PC-3 (cell line): ENCODE measurements around the gene FHAD1. TPM values are rescaled to one million over a fixed set of nuclear protein-coding genes. Genes with fewer than 3 reads are reported as not detected.
"Not testable (repeated sequence)": the region's sequence is repeated elsewhere in the genome, so short reads cannot be mapped to it uniquely, and the experiment has no call there.

Experiments
- ATAC-seq: fragments of 200-7000 bp; cut with Tn5 transposase; 2 replicates; pipeline ENCODE4 v1.9.1; 2020; ENCODE audit warnings: mild to moderate bottlenecking, moderate library complexity
- BruUV-seq: library from RNA; stranded (reverse); fragments of 400-500 nt; replicated peaks from 2 replicates; lab custom pipeline; 2021; lab: Mats Ljungman, UMichigan
- CTCF ChIA-PET: fragments of 300-600 bp; sonication (Branson Sonifier 250); formaldehyde crosslinking; loops from one replicate; lab custom pipeline; 2022; ENCODE audit warnings: antibody characterized with exemption; lab: Charles Lee
- POLR2A ChIA-PET: fragments of 300-600 bp; sonication (Branson Sonifier 250); formaldehyde crosslinking; loops from one replicate; lab custom pipeline; 2022; ENCODE audit warnings: antibody characterized with exemption; ENCODE audit not compliant: unreplicated experiment; lab: Charles Lee
- DNase-seq: peaks from one replicate; pipeline ENCODE4 v3.0.0-alpha.2; 2015
- H2AFZ ChIP-seq: fragments of 300-600 bp; sonication (generic); 2 replicates; pipeline ENCODE4 v1.6.0; 2016; ENCODE audit warnings: antibody characterized with exemption, low read length
- H3F3A ChIP-seq: fragments of 300-600 bp; sonication (generic); one replicate; pipeline ENCODE4 v1.6.0; 2017; ENCODE audit warnings: antibody characterized with exemption, low read length, control low read depth, mild to moderate bottlenecking; ENCODE audit not compliant: unreplicated experiment
- H3K27ac ChIP-seq: fragments of 300-600 bp; sonication (generic); 2 replicates; pipeline ENCODE4 v1.5.1; 2016; ENCODE audit warnings: mild to moderate bottlenecking, low read length
- H3K27me3 ChIP-seq: fragments of 300-600 bp; sonication (generic); 2 replicates; pipeline ENCODE4 v1.6.1; 2016; ENCODE audit warnings: low read length, mixed read lengths
- H3K36me3 ChIP-seq: fragments of 300-600 bp; sonication (generic); 2 replicates; pipeline ENCODE4 v1.6.1; 2016; ENCODE audit warnings: low read depth, mixed run types, low read length, mixed read lengths
- H3K4me1 ChIP-seq: fragments of 300-600 bp; sonication (generic); 2 replicates; pipeline ENCODE4 v1.5.1; 2016; ENCODE audit warnings: low read length; ENCODE audit not compliant: insufficient read depth
- H3K4me2 ChIP-seq: fragments of 300-600 bp; sonication (generic); 2 replicates; pipeline ENCODE4 v1.6.0; 2016; ENCODE audit warnings: low read length
- H3K4me3 ChIP-seq: fragments of 300-600 bp; sonication (generic); 2 replicates; pipeline ENCODE4 v1.5.1; 2016; ENCODE audit warnings: mild to moderate bottlenecking, low read length, mixed read lengths
- H3K79me2 ChIP-seq: fragments of 300-600 bp; sonication (generic); 2 replicates; pipeline ENCODE4 v1.6.1; 2017; ENCODE audit warnings: low read length, mixed read lengths
- H3K9ac ChIP-seq: fragments of 300-600 bp; sonication (generic); 2 replicates; pipeline ENCODE4 v1.6.0; 2016; ENCODE audit warnings: mild to moderate bottlenecking, low read length
- H3K9me2 ChIP-seq: fragments of 300-600 bp; sonication (generic); replicated peaks from 2 replicates; pipeline ENCODE4 v1.6.1; 2016; ENCODE audit warnings: mixed run types, low read length, mixed read lengths
- H3K9me3 ChIP-seq: fragments of 300-600 bp; sonication (generic); 2 replicates; pipeline ENCODE4 v1.6.1; 2016; ENCODE audit warnings: low read length, mixed read lengths
- H4K20me1 ChIP-seq: fragments of 300-600 bp; sonication (generic); 2 replicates; pipeline ENCODE4 v1.6.1; 2016; ENCODE audit warnings: low read length, mixed read lengths
- CTCF ChIP-seq: fragments of 300-600 bp; sonication (generic); conservative IDR thresholded peaks from 2 replicates; pipeline ENCODE4 v1.5.1; 2017; ENCODE audit warnings: antibody characterized with exemption, low read depth, mild to moderate bottlenecking, low read length
- EZH2 ChIP-seq: fragments of 300-600 bp; sonication (generic); IDR thresholded peaks from one replicate; pipeline ENCODE4 v1.6.1; 2017; ENCODE audit warnings: antibody characterized with exemption, mild to moderate bottlenecking, low read length; ENCODE audit not compliant: unreplicated experiment
- EZH2phosphoT487 ChIP-seq: fragments of 300-600 bp; sonication (generic); IDR thresholded peaks from 2 replicates; pipeline ENCODE4 v1.6.1; 2018; ENCODE audit warnings: mild to moderate bottlenecking, antibody characterized with exemption, low read length, borderline replicate concordance
- intact Hi-C: fragments of 100-400 bp; cut with micrococcal nuclease; formaldehyde crosslinking; loops from 2 replicates; pipeline ENCODE4 v1.9.0; 2023
- total RNA-seq: library from RNA; depleted of rRNA; stranded (reverse); fragments of >200 nt; gene quantifications from 2 replicates; pipeline ENCODE4 v1.2.3, GENCODE V29; 2014

The FHAD1 gene
- total RNA-seq, 1 experiment from 2014 or later: 0.95 TPM

GRCh38 chr1:15370781-15371520, 123.9 kb downstream of the FHAD1 start:
- no peak overlapping the region for H3K4me2 ChIP-seq
- no peak overlapping the region for H2AFZ ChIP-seq
- peaks cover 8% of the 10 kb centered on the region; the same call in 1 of the 2 replicates for H3K4me1 ChIP-seq
- no peak for ATAC-seq
- no TSS peak for BruUV-seq
- H3K79me2 ChIP-seq: no peaks in the 10 kb centered on the region
- intact Hi-C loops: no loop called here
- H3F3A ChIP-seq: no peaks in the 10 kb centered on the region
- TF ChIP-seq EZH2: no peak
- TF ChIP-seq EZH2phosphoT487: no peak
- TF ChIP-seq CTCF: no peak
- H3K36me3 ChIP-seq: no peaks in the 10 kb centered on the region
- H3K9ac ChIP-seq: no peak overlapping the region
- no peak overlapping the region for H3K27ac ChIP-seq
- no peaks in the 10 kb centered on the region for H4K20me1 ChIP-seq
- DNase-seq: no peak
- ChIA-PET CTCF (no interaction called here), POLR2A (no interaction called here)
- H3K9me3 ChIP-seq: no peaks in the 10 kb centered on the region
- no peaks in the 10 kb centered on the region for H3K27me3 ChIP-seq
- H3K9me2 ChIP-seq: no peaks in the 10 kb centered on the region
- no peak overlapping the region for H3K4me3 ChIP-seq

- Histone ChIP-seq H3K4me1 (peaks cover 8% of the 10 kb centered on the region; the same call in 1 of the 2 replicates), H4K20me1 (no peaks in the 10 kb centered on the region), H3K4me2 (no peak overlapping the region), H3K27me3 (no peaks in the 10 kb centered on the region), H3F3A (no peaks in the 10 kb centered on the region), H3K4me3 (no peak overlapping the region), H3K9ac (no peak overlapping the region), H2AFZ (no peak overlapping the region), H3K9me2 (no peaks in the 10 kb centered on the region), H3K36me3 (no peaks in the 10 kb centered on the region), H3K27ac (no peak overlapping the region), H3K79me2 (no peaks in the 10 kb centered on the region), H3K9me3 (no peaks in the 10 kb centered on the region)
- ChIA-PET POLR2A (no interaction called here), CTCF (no interaction called here)
- TF ChIP-seq EZH2phosphoT487: no peak
- DNase-seq (no peak), ATAC-seq (no peak)
- intact Hi-C loops: no loop called here
- no TSS peak for BruUV-seq
Measured at GRCh38 chr1:15371610-15372545, 124.9 kb downstream of the FHAD1 start.

DNA sequence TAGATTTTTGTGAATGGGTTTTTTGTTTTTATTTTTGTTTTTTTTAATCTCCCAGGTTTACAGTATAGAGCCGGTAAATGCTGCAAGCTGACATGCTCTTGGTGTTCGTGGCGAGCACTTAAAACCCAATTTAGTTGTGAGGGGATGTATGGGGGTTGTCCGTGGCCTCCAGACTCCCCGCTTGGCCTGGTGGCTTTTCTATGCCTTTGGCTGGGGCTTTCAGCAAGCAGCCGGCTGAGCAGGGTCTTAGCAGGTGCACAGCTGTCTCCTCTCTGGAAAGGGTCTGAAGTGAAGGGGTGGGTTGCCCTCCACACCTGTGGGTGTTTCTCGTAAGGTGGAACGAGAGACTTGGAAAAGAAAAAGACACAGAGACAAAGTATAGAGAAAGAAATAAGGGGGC, 131.7 kb downstream of the FHAD1 start:
- no peak for TF ChIP-seq EZH2
- no peak for TF ChIP-seq CTCF
- TF ChIP-seq EZH2phosphoT487: no peak
- H3K4me3 ChIP-seq: no peak overlapping the region
- H3F3A ChIP-seq: no peaks in the 10 kb centered on the region
- no TSS peak for BruUV-seq
- no peaks in the 10 kb centered on the region for H3K27me3 ChIP-seq
- no peaks in the 10 kb centered on the region for H3K79me2 ChIP-seq
- H3K9ac ChIP-seq: no peak overlapping the region
- no peak overlapping the region for H3K4me2 ChIP-seq
- CTCF ChIA-PET: no interaction called here
- DNase-seq: no peak
- no peaks in the 10 kb centered on the region for H3K4me1 ChIP-seq
- no peaks in the 10 kb centered on the region for H3K9me3 ChIP-seq
- POLR2A ChIA-PET: no interaction called here
- H2AFZ ChIP-seq: no peak overlapping the region
- no peaks in the 10 kb centered on the region for H3K36me3 ChIP-seq
- no peaks in the 10 kb centered on the region for H3K9me2 ChIP-seq
- intact Hi-C loops: no loop called here
- no peak for ATAC-seq
- H3K27ac ChIP-seq: no peak overlapping the region
- H4K20me1 ChIP-seq: no peaks in the 10 kb centered on the region

DNA sequence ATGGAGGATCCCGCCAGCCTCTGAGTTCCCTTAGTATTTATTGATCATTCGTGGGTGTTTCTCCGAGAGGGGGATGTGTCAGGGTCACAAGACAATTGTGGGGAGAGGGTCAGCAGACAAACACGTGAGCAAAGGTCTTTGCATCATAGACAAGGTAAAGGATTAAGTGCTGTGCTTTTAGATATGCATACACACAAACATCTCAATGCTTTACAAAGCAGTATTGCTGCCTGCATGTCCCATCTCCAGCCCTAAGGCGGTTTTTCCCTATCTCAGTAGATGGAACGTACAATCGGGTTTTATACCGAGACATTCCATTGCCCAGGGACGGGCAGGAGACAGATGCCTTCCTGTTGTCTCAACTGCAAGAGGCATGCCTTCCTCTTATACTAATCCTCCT, 132.1 kb downstream of the FHAD1 start:
- H3K27ac ChIP-seq, H3K36me3 ChIP-seq, H4K20me1 ChIP-seq, H3K4me1 ChIP-seq, H3K79me2 ChIP-seq, POLR2A ChIA-PET, DNase-seq, H3K4me3 ChIP-seq, intact Hi-C loops, H2AFZ ChIP-seq, BruUV-seq, H3K9ac ChIP-seq, H3K9me2 ChIP-seq, ATAC-seq, H3K4me2 ChIP-seq, H3K9me3 ChIP-seq, H3K27me3 ChIP-seq, CTCF ChIA-PET, H3F3A ChIP-seq: not testable (repeated sequence)
